B cell (primary cell): ENCODE measurements around the gene MKS1.

Experiments
- CTCF ChIP-seq: fragments of 200-600 bp; IDR thresholded peaks from one replicate; pipeline ENCODE4 v1.8.0; 2022; ENCODE audit warnings: antibody characterized with exemption, mild to moderate bottlenecking
- EZH2 ChIP-seq: IDR thresholded peaks from 2 replicates; pipeline ENCODE4 v1.6.1; 2012; ENCODE audit warnings: borderline replicate concordance, low read depth, mild to moderate bottlenecking, moderate library complexity, low read length; ENCODE audit not compliant: insufficient read depth, poor library complexity, severe bottlenecking

GRCh38 chr17:58166682-58167081 is 52.4 kb downstream of the MKS1 start, which contains the start of gene OR4D2:
- TF ChIP-seq EZH2 (no peak), CTCF (no peak)
